A549 treated with DMSO at 1 μM for 4 hours (cell line): Measurements from ENCODE around the gene COCH. TPM values are rescaled to one million over a fixed set of nuclear protein-coding genes. Genes with fewer than 3 reads are reported as not detected.

Experiments used
- total RNA-seq: library from RNA; stranded (reverse); fragments of 200-300 nt; extraction: Qiagen RNA extraction; gene quantifications from 5 replicates; pipeline ENCODE4 v1.2.3, GENCODE V29; 2022; ENCODE audit warnings: low read depth

Gene COCH
- total RNA-seq, result 22.5 to 27.7 TPM (median 26.0 TPM) in 5 replicates

DNA sequence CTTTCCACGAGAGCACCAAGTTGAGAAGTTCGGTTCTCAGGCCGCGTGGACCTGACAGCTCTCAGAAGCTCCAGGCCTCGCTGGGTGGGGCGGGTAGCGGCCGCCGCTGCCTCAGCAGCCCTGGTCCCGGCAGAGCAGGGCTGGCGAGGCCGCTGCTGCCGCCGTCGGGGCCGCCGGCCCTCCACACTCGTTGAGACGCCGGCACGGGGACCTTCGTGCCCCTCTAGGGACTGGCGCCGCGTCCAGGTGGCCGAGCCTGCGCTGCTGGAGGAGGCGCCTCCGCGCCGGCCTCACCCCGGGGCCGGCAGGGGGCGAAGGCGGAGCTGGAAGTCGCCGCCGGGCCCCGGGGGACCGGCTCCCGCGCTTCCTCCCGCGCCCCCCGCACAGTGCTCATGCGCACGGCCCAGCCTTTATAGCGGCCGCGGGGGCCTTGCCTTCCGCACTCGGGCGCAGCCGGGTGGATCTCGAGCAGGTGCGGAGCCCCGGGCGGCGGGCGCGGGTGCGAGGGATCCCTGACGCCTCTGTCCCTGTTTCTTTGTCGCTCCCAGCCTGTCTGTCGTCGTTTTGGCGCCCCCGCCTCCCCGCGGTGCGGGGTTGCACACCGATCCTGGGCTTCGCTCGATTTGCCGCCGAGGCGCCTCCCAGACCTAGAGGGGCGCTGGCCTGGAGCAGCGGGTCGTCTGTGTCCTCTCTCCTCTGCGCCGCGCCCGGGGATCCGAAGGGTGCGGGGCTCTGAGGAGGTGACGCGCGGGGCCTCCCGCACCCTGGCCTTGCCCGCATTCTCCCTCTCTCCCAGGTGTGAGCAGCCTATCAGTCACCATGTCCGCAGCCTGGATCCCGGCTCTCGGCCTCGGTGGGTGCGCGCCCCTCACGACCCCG lies at the start of gene COCH:
Gene COCH (plus strand): TSS at position 440 of the 879 bp plus-strand sequence. CDS start 380 bp downstream, at position 820.

Other genes with a start within 250 kb of the COCH start
- gene AP4S1, start 151.1 kb downstream of the COCH start, total RNA-seq, result 8.9 to 12.6 TPM (median 10.1 TPM) in 5 replicates
- 16.2 to 19.5 TPM (median 16.8 TPM) in 5 replicates for gene STRN3, start 151.8 kb downstream of the COCH start, total RNA-seq